Right lobe of liver (tissue), 4 donors: ENCODE measurements around the gene SLC22A13.

Experiments used
- POLR2A ChIP-seq: fragments of 450-650 bp; IDR thresholded peaks from one replicate; pipeline ENCODE4 v1.6.1; 2017; ENCODE audit warnings: antibody characterized with exemption, mild to moderate bottlenecking
- TF ChIP-seq, protein P1 (sequence below), 4 donors: fragments of 200-600 bp in 3 of 4; fragments of 450-650 bp in 1 of 4; IDR thresholded peaks; one replicate each; pipeline versions ENCODE4 v1.5.1 to v1.8.0; 2016 to 2022; ENCODE audit warnings: antibody characterized with exemption in 4 of 4, mild to moderate bottlenecking in 2 of 4
- donor health status: DM: no; HTN: no; CAD: no.
- donor health status: DM: no; HTN: no; CAD: no.
- donor health status: DM: no; HTN: yes; CAD: no.

DNA sequence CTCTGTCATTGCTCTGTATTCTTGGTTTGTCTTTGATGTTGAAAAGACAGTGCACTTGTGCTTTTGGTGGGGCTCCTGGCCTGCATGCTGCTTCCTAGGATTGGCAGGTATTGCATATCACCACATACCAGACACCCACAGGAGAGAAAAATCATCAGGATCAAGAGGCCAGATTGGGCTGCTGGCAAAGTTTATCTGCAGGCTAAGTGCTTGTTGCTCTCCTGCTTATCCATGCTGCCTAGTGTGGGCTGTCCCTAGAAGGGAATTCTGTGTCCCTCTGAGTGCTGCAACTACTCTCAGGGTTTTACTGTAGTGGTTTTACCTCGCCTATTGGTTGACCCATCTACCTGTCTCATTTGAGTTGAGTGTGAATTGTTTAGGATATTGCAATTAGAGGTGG lies 833 bp upstream of the SLC22A13 start:
- TF ChIP-seq, protein P1, sequence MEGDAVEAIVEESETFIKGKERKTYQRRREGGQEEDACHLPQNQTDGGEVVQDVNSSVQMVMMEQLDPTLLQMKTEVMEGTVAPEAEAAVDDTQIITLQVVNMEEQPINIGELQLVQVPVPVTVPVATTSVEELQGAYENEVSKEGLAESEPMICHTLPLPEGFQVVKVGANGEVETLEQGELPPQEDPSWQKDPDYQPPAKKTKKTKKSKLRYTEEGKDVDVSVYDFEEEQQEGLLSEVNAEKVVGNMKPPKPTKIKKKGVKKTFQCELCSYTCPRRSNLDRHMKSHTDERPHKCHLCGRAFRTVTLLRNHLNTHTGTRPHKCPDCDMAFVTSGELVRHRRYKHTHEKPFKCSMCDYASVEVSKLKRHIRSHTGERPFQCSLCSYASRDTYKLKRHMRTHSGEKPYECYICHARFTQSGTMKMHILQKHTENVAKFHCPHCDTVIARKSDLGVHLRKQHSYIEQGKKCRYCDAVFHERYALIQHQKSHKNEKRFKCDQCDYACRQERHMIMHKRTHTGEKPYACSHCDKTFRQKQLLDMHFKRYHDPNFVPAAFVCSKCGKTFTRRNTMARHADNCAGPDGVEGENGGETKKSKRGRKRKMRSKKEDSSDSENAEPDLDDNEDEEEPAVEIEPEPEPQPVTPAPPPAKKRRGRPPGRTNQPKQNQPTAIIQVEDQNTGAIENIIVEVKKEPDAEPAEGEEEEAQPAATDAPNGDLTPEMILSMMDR (IDR thresholded peaks at IDR 0.05): no peak
- no peak for TF ChIP-seq POLR2A
